ENCODE results near the gene MAPKAPK2.

Gene MAPKAPK2

DNA sequence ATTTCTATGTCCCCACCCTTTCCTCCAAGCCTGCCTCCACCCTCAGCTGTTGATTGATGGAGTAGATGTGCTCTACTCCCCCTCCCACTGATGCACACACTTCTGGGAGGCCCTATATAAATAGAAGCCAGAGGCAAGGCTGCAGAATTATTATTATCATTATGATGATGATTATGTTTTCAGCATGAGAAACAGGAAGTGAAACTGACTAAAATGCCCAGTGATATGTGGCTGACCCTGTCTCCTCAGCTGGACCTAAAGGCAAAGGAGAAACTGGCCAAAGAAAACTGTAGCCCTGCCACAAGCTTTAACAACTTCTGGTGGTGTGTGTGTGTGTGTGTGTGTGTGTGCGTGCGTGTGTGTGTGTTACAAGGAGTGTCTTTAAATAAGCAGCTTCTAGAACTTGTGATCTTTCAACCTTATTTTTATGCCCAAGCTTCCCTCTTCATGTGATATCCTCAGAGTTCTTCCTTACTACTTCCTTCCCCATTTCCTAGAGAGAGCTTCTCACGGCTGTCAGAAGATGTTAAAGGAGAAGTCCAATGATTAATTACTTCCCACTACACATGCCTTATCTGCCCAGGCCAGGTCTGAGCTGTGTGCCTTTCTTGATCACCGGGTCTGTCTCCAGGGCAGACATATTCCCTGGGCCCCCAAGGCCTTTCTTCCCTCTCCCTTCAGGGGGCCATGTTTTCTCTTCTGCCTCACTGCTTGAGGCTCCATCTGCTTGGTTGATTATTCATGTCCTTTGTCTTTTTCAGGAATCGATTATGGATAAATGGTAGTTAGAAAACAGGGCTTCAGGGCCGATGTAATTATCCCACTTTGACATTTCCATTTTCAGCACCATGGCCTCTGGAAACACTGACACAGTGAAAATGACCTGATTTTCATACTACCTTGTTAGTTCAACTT, 11.6 kb upstream of the MAPKAPK2 start:
- H3K4me3 ChIP-seq (ENCODE audit: control insufficient read depth, low read depth, low read length): no peak overlapping the region
- TF ChIP-seq, protein P1, sequence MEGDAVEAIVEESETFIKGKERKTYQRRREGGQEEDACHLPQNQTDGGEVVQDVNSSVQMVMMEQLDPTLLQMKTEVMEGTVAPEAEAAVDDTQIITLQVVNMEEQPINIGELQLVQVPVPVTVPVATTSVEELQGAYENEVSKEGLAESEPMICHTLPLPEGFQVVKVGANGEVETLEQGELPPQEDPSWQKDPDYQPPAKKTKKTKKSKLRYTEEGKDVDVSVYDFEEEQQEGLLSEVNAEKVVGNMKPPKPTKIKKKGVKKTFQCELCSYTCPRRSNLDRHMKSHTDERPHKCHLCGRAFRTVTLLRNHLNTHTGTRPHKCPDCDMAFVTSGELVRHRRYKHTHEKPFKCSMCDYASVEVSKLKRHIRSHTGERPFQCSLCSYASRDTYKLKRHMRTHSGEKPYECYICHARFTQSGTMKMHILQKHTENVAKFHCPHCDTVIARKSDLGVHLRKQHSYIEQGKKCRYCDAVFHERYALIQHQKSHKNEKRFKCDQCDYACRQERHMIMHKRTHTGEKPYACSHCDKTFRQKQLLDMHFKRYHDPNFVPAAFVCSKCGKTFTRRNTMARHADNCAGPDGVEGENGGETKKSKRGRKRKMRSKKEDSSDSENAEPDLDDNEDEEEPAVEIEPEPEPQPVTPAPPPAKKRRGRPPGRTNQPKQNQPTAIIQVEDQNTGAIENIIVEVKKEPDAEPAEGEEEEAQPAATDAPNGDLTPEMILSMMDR (IDR thresholded peaks at IDR 0.05; ENCODE audit: control insufficient read depth, insufficient read depth, low read depth, low read length, missing control alignments): no peak
- DNase-seq (ENCODE audit: low read depth): no peak

DNA sequence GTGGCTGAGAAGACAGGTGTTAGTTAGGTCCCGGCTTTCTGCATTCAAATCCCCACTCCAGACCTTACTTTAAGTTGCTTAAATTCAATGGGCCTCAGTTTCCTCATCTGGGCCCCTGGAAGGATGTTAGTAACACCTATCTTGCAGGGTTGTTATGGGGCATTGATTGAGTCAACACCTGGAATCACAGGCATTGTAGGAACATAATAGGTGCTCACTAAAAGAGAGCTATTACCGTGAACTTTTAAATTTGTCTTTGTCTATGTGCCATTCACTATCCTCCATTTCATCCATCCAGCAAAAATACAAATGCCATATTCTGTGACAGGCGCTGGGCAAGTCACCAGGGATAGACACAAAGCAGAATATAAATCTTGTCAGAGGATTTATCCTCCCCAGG, 10.5 kb upstream of the MAPKAPK2 start:
- H3K4me3 ChIP-seq (ENCODE audit: control insufficient read depth, low read depth, low read length): no peak overlapping the region
- TF ChIP-seq, protein P1 (IDR thresholded peaks at IDR 0.05; ENCODE audit: control insufficient read depth, insufficient read depth, low read depth, low read length, missing control alignments): no peak
- no peak for DNase-seq (ENCODE audit: low read depth)

DNA sequence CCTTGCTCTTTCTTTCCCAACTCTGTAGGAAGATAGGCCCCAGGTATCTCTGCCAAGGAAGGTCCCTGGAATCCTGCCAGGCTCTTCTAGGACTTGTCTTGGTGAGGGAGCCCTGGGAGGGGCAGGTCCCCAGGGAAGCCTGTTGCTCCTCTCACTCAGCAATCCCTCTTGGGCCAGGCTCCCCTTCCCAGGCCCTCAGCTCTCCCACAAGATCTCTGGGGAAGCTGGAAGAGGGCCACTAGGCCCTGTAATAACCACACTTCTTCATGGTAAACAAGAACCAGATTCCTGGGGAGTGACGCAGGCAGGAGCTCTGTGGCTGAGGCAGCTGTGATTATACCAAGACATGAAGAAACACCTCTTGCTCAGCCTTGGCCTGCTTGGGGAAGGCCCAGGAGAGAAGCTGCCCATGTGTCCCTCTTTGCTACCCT, 9.9 kb upstream of the MAPKAPK2 start:
- peak; percentile 98 for DNase-seq (ENCODE audit: low read depth)

DNA sequence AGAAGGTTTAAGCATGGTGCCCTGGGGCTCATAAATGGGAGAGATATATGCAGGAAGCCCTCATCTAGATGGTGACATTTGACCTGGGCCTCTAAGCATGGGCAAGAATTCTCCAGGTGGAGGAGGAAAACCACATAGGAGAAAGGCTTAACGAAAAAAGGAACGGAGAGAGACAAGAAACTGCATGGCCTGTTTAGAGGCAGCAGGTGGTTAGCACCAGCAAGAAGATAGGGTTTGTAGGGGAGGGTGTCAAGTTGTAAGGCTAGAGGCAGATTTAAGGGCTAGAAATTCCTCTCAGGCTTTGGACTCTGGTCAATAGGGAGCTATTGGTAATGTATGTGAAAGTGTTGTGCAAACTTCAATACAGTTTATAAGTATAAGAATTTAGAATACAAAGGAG, 8.2 kb upstream of the MAPKAPK2 start:
- DNase-seq (ENCODE audit: low read depth): no peak
- no peak overlapping the region for H3K4me3 ChIP-seq (ENCODE audit: control insufficient read depth, low read depth, low read length)
- TF ChIP-seq, protein P1 (IDR thresholded peaks at IDR 0.05; ENCODE audit: control insufficient read depth, insufficient read depth, low read depth, low read length, missing control alignments): no peak

More for the DNA sequence above, 9.9 kb upstream of the MAPKAPK2 start:
- no peak overlapping the region for H3K4me3 ChIP-seq (ENCODE audit: control insufficient read depth, low read depth, low read length)
- TF ChIP-seq, protein P1 (IDR thresholded peaks at IDR 0.05; ENCODE audit: control insufficient read depth, insufficient read depth, low read depth, low read length, missing control alignments): no peak

DNA sequence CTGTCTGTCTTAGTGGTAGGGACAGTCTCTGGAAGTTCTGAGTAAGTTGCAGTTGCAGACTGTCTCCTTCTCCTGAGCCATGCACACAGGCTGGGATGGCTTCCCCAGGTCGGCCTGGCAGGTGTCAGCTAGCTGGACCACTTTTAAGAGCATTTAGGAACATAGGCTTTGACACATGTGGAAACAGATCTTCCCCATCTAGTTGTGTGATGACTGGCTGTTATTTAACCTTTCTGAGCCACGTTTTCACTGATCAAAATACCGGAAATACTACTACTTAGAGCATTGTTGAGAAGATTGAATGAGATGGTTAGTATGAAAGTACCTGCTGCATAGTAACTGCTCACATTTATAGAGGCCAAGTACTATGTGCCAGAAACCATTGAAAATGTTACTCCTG, 6.2 kb upstream of the MAPKAPK2 start:
- TF ChIP-seq, protein P1 (IDR thresholded peaks at IDR 0.05; ENCODE audit: control insufficient read depth, insufficient read depth, low read depth, low read length, missing control alignments): no peak
- DNase-seq (ENCODE audit: low read depth): no peak
- no peak overlapping the region for H3K4me3 ChIP-seq (ENCODE audit: control insufficient read depth, low read depth, low read length)

DNA sequence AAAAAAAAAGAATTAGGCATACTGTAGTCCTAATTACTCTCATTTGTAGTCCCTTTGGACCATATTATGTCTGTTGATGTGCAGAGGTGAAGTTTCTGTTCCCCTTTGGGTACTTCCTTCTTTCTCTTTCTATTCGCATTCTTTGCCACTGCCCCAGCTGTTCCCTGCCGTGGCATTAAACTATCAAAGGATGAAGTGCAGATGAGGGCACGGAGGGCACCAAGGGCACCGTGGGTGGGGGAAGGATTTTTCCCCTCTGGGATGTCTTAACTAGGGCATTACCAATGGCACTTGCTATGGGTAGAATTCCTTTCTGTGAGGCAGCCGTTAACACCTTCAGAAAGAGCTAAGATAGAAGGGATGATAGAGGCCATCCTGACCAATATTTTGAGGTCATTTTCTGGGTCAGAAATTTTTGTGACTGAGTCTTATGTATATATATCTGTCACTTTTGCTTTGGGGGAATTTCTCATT, 4.9 kb upstream of the MAPKAPK2 start:
- DNase-seq (ENCODE audit: low read depth): no peak
- TF ChIP-seq, protein P1 (IDR thresholded peaks at IDR 0.05; ENCODE audit: control insufficient read depth, insufficient read depth, low read depth, low read length, missing control alignments): no peak
- no peak overlapping the region for H3K4me3 ChIP-seq (ENCODE audit: control insufficient read depth, low read depth, low read length)

Data from AG09309 (cell line).